B cell (primary cell): ENCODE measurements around the gene ALKBH4.
"Not testable (repeated sequence)": the region's sequence is repeated elsewhere in the genome, so short reads cannot be mapped to it uniquely, and the experiment has no call there.

ENCODE experiments used
- EZH2 ChIP-seq: IDR thresholded peaks from 2 replicates; pipeline ENCODE4 v1.6.1; 2012; ENCODE audit warnings: borderline replicate concordance, low read depth, mild to moderate bottlenecking, moderate library complexity, low read length; ENCODE audit not compliant: insufficient read depth, poor library complexity, severe bottlenecking
- TF ChIP-seq, protein P1 (sequence below): fragments of 200-600 bp; IDR thresholded peaks from one replicate; pipeline ENCODE4 v1.8.0; 2022; ENCODE audit warnings: antibody characterized with exemption, mild to moderate bottlenecking

DNA sequence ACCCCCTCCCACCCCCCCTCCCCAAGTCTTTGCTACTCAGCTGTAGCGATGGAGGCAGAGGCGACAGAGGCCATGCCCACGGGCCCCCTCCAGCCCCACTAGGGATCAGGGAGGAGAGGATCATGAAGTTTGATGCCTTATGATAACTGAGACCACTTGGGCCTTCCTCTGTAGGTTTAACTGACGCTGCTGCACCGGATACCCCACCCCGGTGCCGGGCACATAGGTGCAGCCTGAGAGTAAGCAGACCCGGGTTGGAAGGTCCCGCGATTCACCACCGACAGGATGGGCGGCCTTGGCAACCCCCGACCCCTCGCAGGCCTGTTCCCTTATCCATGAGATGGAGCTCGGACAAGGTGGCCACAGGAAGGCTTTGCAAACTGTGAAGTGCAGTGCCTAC lies 29.4 kb upstream of the ALKBH4 start:
- TF ChIP-seq, protein P1, sequence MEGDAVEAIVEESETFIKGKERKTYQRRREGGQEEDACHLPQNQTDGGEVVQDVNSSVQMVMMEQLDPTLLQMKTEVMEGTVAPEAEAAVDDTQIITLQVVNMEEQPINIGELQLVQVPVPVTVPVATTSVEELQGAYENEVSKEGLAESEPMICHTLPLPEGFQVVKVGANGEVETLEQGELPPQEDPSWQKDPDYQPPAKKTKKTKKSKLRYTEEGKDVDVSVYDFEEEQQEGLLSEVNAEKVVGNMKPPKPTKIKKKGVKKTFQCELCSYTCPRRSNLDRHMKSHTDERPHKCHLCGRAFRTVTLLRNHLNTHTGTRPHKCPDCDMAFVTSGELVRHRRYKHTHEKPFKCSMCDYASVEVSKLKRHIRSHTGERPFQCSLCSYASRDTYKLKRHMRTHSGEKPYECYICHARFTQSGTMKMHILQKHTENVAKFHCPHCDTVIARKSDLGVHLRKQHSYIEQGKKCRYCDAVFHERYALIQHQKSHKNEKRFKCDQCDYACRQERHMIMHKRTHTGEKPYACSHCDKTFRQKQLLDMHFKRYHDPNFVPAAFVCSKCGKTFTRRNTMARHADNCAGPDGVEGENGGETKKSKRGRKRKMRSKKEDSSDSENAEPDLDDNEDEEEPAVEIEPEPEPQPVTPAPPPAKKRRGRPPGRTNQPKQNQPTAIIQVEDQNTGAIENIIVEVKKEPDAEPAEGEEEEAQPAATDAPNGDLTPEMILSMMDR, result not testable (repeated sequence)
- TF ChIP-seq EZH2, result not testable (repeated sequence)
